Uterus (tissue), 2 donors: ENCODE data around the gene CDYL.

Experiments used
- CTCF ChIP-seq, 4 experiments: fragments of 200-600 bp in 2 of 4; fragments of 450-650 bp in 2 of 4; sonication (generic) in 2 of 4; IDR thresholded peaks; one replicate each; pipeline ENCODE4 v1.5.1; 2016 to 2019; ENCODE audit warnings: antibody characterized with exemption in 4 of 4, mild to moderate bottlenecking in 2 of 4, moderate library complexity in 1 of 4
- POLR2A ChIP-seq, 2 donors: fragments of 450-650 bp; IDR thresholded peaks; one replicate each; pipeline ENCODE4 v1.6.1; 2016; ENCODE audit warnings: antibody characterized with exemption in 2 of 2, mild to moderate bottlenecking in 1 of 2, moderate library complexity in 1 of 2

GRCh38 chr6:4901386-4902061, 125.3 kb downstream of the CDYL start:
- TF ChIP-seq CTCF (IDR thresholded peaks at IDR 0.05) (no peak), POLR2A (IDR thresholded peaks at IDR 0.05) (no peak)
